GM18870 (cell line): ENCODE results near the gene ECE1.

Experiments used
- ATAC-seq: cut with Tn5 transposase; IDR thresholded peaks from one replicate; pipeline ENCODE4 v1.9.1; 2021; ENCODE audit warnings: moderate library complexity; ENCODE audit not compliant: unreplicated experiment

Gene ECE1

DNA sequence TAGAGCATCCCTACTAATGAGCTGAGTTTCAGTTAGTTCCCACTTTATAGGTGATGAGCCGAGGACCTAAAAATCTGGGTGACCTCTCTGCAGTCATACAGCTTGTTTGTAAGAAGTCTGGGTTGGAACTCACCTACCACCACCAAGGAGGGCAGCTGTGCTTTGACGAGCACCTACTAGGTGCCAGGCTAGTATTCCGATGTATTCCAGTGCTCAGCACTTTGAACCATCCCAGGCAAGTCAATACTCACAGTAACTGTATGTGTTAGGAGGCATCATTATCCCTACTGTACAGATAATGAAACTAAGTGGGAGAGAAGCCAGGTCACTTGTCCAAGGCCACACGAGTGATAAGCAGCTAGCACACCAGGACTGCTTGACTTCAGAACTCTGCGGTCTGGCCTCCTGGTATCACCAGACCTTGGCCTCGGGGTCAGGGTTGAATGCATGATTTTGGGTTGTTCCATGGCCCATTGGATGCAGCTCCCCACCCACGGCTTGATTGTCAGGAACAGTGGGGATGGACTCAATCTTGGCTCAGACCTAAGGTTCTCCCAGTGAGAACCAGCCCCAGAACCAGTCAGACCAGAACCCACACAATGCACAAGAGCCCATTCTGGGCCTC, 20.7 kb downstream of the ECE1 start:
- no peak for ATAC-seq

DNA sequence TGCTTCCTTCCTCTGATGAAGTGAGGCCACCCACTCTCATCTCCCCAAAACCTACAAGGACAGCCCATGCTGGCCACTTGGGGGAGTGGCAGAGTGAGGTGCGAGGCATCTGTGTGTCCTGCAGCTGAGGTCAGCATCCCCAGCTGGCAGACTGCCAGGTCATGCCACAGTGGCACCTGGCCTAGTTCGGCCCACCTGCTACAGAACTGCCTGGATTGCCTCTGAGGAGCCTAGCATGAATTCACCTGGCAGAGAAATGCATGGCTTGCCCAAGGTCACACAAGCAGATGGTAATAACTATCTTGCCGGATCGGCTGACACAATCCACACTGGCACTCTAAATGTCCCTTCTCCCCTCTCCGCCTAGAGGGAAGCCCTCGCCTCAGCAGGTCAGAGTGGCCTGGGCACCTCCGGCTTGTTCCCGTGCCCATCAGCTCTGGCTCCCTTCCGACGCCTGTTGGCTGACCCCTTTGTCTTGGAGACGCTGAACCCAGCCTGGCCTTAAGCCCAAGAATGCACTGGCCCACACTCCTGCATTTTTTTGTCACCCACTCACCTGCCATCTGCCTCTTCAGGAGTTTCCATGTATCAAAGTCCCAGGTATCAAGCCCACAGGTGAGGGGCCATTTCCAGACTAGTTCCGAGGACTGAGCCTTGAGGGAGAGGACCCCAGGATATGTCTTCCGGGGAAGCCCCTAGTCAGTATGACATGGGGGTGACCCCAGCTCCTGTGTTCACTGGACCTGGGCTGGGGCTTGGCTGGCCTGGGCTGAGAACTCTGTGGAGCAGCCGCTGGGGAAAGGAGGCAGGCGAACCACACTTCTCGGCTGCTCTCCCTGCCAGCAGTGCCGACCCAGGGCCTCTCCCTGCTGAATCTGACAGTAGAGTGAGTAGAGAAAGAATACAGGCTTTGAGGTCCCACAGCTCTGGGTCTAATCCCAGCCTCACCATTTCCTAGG, 21.7 kb downstream of the ECE1 start:
- ATAC-seq = no peak

DNA sequence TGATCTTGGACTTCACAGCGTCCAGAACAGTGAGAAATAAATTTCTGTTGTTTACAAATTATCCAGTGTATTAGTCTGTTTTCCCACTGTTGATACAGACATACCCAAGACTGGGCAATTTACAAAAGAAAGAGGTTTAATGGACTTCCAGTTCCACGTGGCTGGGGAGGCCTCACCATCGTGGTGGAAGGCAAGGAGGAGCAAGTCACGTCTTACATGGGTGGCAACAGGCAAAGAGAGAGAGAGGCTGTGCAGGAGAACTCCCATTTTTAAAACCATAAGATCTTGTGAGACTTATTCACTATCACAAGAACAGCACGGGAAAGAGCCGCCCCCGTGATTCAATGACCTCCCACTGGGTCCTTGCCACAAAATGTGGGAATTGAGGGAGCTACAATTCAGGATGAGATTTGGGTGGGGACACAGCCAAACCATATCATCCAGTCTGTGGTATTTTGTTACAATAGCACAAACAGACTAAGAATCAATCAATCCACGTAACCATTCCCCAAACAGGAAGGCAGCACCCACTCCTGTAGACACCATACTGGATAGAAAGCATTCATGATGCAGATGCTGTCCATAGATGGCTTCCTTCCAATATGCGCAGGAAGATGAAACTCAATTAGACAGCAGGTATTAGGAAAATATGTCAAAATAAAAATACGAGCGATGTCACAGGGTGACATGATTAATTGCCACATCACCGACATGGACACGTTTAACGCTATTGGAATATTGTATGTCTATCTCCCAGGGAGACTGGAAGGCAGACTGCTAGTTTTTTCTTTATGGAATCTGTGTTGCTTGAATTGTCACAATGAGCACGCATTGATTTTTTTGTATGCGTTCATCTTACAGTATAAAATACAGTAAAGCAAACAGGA, 22.8 kb downstream of the ECE1 start:
- no peak for ATAC-seq

DNA sequence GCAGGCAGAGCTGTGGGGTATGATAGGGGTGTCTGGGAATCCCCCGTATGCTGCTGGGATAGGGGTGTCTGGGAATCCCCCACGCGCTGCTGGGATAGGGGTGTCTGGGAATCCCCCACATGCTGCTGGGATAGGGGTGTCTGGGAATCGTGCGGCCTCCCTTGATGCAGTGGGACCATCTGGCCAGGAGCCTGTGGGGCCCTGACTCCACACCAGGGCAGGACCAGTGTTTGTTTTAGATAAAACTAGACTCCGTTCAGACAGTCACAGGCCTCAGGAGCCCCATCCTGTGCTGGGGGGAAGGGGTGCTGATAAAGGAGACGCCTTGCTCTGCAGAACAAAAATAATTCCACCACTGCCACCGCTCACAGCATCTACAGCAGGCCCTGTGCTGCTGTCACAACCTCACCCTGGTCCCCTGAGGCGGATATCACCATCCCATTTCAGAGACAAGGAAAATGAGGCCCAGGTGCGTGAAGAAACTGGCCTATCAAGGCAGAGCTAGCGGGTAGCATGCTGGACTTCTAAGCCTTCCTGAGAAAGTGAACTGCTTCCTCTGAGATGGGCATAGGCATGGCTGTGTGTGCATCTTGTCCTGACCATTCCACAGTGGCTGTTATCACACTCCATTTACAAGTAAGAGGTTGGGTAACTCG, 24.0 kb downstream of the ECE1 start:
- ATAC-seq = no peak

- no peak for ATAC-seq
Measured at GRCh38 chr1:21265644-21266043, 24.6 kb downstream of the ECE1 start.

GRCh38 chr1:21264898-21265297, 25.4 kb downstream of the ECE1 start:
- ATAC-seq = no peak

- ATAC-seq = no peak
Measured at GRCh38 chr1:21263653-21264225, 26.5 kb downstream of the ECE1 start.

DNA sequence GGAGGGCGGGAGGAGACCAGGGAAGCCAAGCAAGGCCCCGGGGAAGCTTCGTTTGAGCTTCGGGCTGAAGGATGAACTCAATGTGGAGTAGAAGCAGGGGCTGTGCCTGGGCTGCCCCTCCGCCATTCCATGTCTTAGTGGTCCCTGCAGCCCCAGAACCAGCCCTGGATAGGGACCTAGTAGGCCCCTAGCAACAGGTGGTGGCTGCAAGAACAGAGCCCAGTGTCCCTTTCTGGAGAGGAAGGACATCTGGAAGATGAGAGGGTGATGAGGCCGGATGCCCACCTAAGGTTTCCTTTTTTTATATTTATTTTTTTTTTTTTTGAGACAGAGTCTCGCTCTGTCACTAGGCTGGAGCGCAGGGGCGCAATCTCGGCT, 27.2 kb downstream of the ECE1 start:
- ATAC-seq = no peak

DNA sequence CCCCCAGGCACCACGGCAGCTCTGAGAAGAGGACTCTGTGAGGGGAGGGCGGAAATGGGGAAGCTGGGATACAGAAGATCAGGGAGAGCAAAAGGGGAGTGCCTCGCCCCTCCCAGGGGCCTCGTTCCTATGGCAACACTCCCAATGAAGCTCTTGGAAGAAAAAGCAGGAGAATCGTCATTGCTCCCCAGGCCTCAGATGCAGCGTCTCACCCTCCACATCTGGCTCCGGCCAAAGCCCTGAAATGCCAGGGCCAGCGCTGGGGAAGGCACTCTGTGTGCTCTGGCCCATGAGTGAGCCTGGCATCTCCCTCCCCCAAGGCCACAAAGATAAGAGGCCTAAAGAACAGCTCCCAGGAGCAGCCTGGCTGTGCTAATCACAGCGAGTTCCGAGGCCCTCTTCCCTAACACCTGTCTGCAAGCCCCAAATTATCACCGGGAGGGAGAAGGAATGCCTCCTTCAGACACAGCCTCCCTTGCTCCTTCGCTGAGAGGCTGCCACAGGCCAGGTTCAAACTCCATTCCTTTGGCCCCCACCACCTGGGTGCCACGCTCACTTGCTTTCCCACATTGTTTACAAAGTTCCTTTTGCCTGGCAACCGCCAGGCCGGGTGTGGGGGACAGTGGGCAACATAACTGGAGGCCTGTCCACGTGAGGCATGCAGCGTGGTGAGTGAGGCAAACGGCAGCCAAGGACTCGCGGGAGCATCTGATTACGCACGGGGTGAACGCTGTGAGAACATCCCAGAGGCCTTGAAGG, 27.8 kb downstream of the ECE1 start:
- no peak for ATAC-seq

GRCh38 chr1:21261551-21262292, 28.5 kb downstream of the ECE1 start:
- no peak for ATAC-seq

DNA sequence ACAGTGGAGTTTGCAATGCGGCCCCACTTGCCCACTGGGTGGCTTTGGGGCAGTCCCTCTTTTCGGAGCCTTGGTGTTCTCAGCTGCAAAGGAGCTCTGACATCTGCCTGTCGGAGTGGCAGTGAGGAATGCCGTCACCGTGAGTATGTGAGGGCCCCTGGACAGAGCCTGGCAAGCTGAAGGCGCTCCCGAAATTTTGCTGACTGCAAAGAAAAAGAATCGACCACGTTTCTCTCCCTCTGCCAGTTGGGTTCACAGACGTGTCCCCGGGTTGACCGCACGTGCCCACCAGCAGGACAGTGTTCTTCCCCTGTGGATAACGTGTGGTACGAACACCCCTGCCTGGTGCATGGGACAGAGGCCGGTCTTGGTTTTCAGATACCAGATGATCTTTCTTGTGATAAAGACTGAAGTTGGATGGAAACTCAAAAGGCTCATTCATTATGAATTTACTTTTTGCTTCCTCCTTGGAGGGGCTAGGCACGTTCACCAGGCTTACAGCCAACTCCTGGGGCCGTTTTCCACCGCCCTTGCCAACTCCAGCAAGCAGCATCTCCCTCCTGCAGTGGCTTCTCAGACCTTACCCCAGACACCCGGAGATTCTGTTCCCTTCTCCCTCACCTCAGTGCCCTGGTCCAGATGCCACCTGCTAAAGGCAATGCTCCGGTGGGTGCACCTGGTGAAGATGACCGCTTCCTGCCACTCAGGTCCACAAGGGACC, 29.7 kb downstream of the ECE1 start:
- no peak for ATAC-seq

- no peak for ATAC-seq
Measured at GRCh38 chr1:21259316-21260076, 30.8 kb downstream of the ECE1 start.

- no peak for ATAC-seq
Measured at GRCh38 chr1:21258331-21259134, 31.7 kb downstream of the ECE1 start.

DNA sequence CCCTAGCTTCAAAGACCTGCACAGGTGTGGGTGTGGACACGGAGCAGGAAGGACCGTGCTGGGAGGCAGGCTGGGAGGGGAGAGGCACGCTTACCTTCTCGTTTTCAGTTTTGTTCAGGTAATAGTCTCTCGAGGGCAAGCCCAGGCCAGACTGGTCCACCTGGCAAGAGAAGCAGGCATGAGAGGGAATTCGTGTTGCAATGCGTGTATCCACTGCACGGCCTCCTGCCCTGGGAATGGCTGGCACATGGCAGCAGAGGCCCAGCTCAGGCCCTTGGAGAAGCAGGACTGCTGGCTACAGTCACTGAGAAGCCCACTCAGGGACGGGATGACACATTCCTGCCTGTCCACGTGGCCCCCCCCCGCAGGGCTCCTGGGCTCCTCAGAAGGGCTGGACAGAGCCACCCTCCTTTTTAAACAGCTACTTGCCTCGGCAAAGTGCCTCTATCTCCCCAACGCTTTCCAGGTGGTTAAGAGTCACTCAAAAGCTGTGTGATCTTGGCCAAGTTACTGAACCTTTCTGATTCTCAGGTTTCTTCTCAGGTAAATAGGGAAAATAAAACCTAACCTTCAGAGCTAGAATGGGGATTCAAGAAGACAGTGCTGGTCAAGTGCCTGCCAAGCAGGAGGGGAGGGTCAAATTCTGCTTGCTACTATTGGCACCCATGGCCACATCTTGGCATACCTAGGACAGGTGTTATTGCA, 32.7 kb downstream of the ECE1 start:
- no peak for ATAC-seq

DNA sequence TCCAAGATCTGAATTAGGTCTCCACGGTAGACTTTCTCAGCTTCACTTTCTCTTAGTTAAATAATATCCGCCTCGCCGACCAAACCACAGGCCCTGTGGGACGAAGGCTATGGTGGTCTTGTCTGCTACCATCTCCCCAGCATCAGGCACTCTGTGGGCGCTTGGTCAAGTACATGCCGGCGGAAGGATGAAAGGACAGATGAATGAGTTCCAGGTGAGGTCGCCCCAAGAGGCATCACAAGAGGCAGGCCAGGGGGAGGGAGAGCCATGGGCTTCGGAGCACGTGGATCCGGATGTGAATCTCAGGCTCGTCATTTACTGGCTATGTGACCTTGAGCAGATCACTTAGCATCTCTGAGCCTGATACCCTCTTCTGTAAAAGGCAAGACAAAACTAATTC, 33.5 kb downstream of the ECE1 start:
- no peak for ATAC-seq

DNA sequence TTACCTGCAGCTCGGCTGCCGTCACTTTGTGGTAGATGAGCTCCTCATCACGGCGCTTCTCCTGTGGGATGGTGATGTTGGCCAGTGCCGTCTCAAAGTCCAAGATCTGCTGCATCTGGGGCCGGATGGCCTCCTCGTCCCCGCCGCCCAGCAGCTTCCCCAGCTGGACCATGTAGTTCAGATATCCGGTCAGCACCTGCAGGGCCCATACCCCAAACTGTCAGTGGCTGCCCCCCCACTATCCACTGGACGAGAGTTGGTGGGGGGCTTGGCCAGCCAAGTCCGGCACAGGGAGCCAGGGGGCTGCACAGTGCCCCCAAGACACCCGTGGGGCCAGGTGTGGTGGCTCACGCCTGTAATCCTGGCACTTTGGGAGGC, 34.3 kb downstream of the ECE1 start:
- no peak for ATAC-seq
